ENCODE measurements around the gene ICA1L.

Gene ICA1L

DNA sequence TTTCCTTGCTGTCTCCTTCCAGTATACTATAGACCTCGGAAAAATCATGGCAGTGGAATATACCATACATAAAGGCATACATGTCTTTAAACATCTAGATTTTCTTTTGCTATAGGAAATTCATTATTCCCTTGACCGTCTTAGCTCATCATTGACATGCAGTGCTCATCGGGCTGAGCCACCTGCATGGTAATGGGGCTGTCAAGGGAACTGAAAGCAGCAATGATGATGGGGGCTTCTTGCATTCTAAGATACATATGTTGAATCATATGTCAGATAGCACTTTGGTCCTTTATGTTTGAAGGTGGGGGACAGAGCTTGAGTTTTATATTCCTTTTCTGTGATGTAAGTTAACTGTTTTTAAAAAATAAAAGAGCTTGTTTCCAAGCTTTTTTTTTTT is 106.6 kb downstream of the ICA1L start:
- TF ChIP-seq TAF1 (IDR thresholded peaks at IDR 0.05; ENCODE audit: borderline replicate concordance, insufficient read depth, low read length) (no peak), SIN3A (IDR thresholded peaks at IDR 0.05; ENCODE audit: borderline replicate concordance, insufficient read depth, low read length) (no peak), POLR2AphosphoS5 (IDR thresholded peaks at IDR 0.05; ENCODE audit: low read depth, low read length) (no peak), FOXP2 (optimal IDR thresholded peaks at IDR 0.05; ENCODE audit: borderline replicate concordance, extremely low read depth, extremely low read length, insufficient read depth) (no peak)
- TF ChIP-seq, protein P1, sequence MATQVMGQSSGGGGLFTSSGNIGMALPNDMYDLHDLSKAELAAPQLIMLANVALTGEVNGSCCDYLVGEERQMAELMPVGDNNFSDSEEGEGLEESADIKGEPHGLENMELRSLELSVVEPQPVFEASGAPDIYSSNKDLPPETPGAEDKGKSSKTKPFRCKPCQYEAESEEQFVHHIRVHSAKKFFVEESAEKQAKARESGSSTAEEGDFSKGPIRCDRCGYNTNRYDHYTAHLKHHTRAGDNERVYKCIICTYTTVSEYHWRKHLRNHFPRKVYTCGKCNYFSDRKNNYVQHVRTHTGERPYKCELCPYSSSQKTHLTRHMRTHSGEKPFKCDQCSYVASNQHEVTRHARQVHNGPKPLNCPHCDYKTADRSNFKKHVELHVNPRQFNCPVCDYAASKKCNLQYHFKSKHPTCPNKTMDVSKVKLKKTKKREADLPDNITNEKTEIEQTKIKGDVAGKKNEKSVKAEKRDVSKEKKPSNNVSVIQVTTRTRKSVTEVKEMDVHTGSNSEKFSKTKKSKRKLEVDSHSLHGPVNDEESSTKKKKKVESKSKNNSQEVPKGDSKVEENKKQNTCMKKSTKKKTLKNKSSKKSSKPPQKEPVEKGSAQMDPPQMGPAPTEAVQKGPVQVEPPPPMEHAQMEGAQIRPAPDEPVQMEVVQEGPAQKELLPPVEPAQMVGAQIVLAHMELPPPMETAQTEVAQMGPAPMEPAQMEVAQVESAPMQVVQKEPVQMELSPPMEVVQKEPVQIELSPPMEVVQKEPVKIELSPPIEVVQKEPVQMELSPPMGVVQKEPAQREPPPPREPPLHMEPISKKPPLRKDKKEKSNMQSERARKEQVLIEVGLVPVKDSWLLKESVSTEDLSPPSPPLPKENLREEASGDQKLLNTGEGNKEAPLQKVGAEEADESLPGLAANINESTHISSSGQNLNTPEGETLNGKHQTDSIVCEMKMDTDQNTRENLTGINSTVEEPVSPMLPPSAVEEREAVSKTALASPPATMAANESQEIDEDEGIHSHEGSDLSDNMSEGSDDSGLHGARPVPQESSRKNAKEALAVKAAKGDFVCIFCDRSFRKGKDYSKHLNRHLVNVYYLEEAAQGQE (IDR thresholded peaks at IDR 0.05; ENCODE audit: insufficient read depth in 1 of 2, low read depth in 2 of 2, low read length in 2 of 2): no peak

- TF ChIP-seq FOXP2 (optimal IDR thresholded peaks at IDR 0.05; ENCODE audit: borderline replicate concordance, extremely low read depth, extremely low read length, insufficient read depth) (no peak), TAF1 (IDR thresholded peaks at IDR 0.05; ENCODE audit: borderline replicate concordance, insufficient read depth, low read length) (no peak), SIN3A (IDR thresholded peaks at IDR 0.05; ENCODE audit: borderline replicate concordance, insufficient read depth, low read length) (no peak), POLR2AphosphoS5 (IDR thresholded peaks at IDR 0.05; ENCODE audit: low read depth, low read length) (no peak)
- TF ChIP-seq, protein P1 (IDR thresholded peaks at IDR 0.05; ENCODE audit: insufficient read depth in 1 of 2, low read depth in 2 of 2, low read length in 2 of 2): no peak
Measured at GRCh38 chr2:202763916-202764315, 107.7 kb downstream of the ICA1L start.

GRCh38 chr2:202762556-202762955 is 109.0 kb downstream of the ICA1L start:
- TF ChIP-seq, protein P1 (IDR thresholded peaks at IDR 0.05; ENCODE audit: insufficient read depth in 1 of 2, low read depth in 2 of 2, low read length in 2 of 2): no peak
- TF ChIP-seq POLR2AphosphoS5 (IDR thresholded peaks at IDR 0.05; ENCODE audit: low read depth, low read length): no peak
- TF ChIP-seq SIN3A (IDR thresholded peaks at IDR 0.05; ENCODE audit: borderline replicate concordance, insufficient read depth, low read length): no peak
- TF ChIP-seq TAF1 (IDR thresholded peaks at IDR 0.05; ENCODE audit: borderline replicate concordance, insufficient read depth, low read length): no peak
- TF ChIP-seq FOXP2 (optimal IDR thresholded peaks at IDR 0.05; ENCODE audit: borderline replicate concordance, extremely low read depth, extremely low read length, insufficient read depth): no peak

GRCh38 chr2:202760848-202761247 is 110.7 kb downstream of the ICA1L start:
- TF ChIP-seq TAF1 (IDR thresholded peaks at IDR 0.05; ENCODE audit: borderline replicate concordance, insufficient read depth, low read length): no peak

DNA sequence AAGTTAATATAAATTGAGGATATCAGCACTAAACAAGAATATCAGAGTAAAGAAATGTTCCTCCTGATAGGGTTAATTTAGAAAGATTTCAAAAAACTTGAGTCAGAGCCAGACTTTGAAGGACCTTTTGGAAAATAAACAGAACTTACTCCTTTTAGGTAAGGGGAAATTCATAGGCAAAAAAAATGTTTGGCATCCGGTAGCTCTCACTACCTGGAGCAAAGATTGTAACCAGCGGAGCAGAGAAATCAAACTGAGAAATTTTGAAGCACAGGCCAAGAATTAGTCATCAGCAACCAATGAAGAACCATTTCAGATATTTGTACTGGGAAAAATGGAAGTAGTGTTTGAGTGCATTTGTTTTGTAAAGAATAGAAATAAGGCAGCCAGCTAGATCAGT is 113.0 kb downstream of the ICA1L start:
- TF ChIP-seq TAF1 (IDR thresholded peaks at IDR 0.05; ENCODE audit: borderline replicate concordance, insufficient read depth, low read length) (no peak), SIN3A (IDR thresholded peaks at IDR 0.05; ENCODE audit: borderline replicate concordance, insufficient read depth, low read length) (no peak), FOXP2 (optimal IDR thresholded peaks at IDR 0.05; ENCODE audit: borderline replicate concordance, extremely low read depth, extremely low read length, insufficient read depth) (no peak), POLR2AphosphoS5 (IDR thresholded peaks at IDR 0.05; ENCODE audit: low read depth, low read length) (no peak)
- TF ChIP-seq, protein P1 (IDR thresholded peaks at IDR 0.05; ENCODE audit: insufficient read depth in 1 of 2, low read depth in 2 of 2, low read length in 2 of 2): no peak

All from PFSK-1 (cell line).